Smooth muscle cell (in vitro differentiated cells): Measurements from ENCODE around the gene TTYH1. TPM values are rescaled to one million over a fixed set of nuclear protein-coding genes. Genes with fewer than 3 reads are reported as not detected.

Experiments used
- DNase-seq: peaks from one replicate; lab custom pipeline; 2025; ENCODE audit not compliant: unreplicated experiment; lab: John Stamatoyannopoulos, UW
- H2AFZ ChIP-seq: fragments of 200-600 bp; sonication (generic); 2 replicates; pipeline ENCODE4 v1.6.0; 2016; ENCODE audit warnings: antibody characterized with exemption, low read depth, mild to moderate bottlenecking
- H3F3A ChIP-seq: fragments of 200-600 bp; sonication (generic); 2 replicates; pipeline ENCODE4 v1.6.0; 2017; ENCODE audit warnings: antibody characterized with exemption, low read depth
- H3K27ac ChIP-seq: fragments of 200-600 bp; sonication (generic); 2 replicates; pipeline ENCODE4 v1.5.1; 2016; ENCODE audit warnings: low read depth, mild to moderate bottlenecking
- H3K27me3 ChIP-seq: fragments of 200-600 bp; sonication (generic); 2 replicates; pipeline ENCODE4 v1.6.1; 2016; ENCODE audit warnings: low read depth, mild to moderate bottlenecking
- H3K36me3 ChIP-seq: fragments of 200-600 bp; sonication (generic); 2 replicates; pipeline ENCODE4 v1.5.1; 2016; ENCODE audit warnings: low read depth
- H3K4me1 ChIP-seq: fragments of 200-600 bp; sonication (generic); 2 replicates; pipeline ENCODE4 v1.5.1; 2016; ENCODE audit warnings: low read depth
- H3K4me2 ChIP-seq: fragments of 200-600 bp; sonication (generic); 2 replicates; pipeline ENCODE4 v1.6.0; 2016; ENCODE audit warnings: mild to moderate bottlenecking
- H3K4me3 ChIP-seq: fragments of 200-600 bp; sonication (generic); 2 replicates; pipeline ENCODE4 v1.5.1; 2016; ENCODE audit warnings: mild to moderate bottlenecking
- H3K79me2 ChIP-seq: fragments of 200-600 bp; sonication (generic); 2 replicates; pipeline ENCODE4 v1.6.0; 2016; ENCODE audit warnings: low read depth, mild to moderate bottlenecking
- H3K9ac ChIP-seq: fragments of 200-600 bp; sonication (generic); 2 replicates; pipeline ENCODE4 v1.6.0; 2016; ENCODE audit warnings: low read depth
- H3K9me3 ChIP-seq: fragments of 200-600 bp; sonication (generic); replicated peaks from 2 replicates; pipeline ENCODE4 v1.5.1; 2016; ENCODE audit warnings: low read depth
- H4K20me1 ChIP-seq: fragments of 200-600 bp; sonication (generic); 2 replicates; pipeline ENCODE4 v1.6.0; 2016; ENCODE audit warnings: low read depth
- CTCF ChIP-seq: fragments of 200-600 bp; sonication (generic); IDR thresholded peaks from 2 replicates; pipeline ENCODE4 v1.5.1; 2017; ENCODE audit warnings: borderline replicate concordance, mild to moderate bottlenecking, antibody characterized with exemption; ENCODE audit not compliant: insufficient read depth, poor library complexity, severe bottlenecking
- WGBS: methylation state at CpG from one replicate; pipeline ENCODE4 v1.1.7; 2016; ENCODE audit warnings: low lambda C conversion rate; 5-methylcytosine and 5-hydroxymethylcytosine counted together
- polyA plus RNA-seq: library from polyadenylated mRNA; unstranded; fragments of >200 nt; fragmentation: Nextera tagmentation; extraction: Ambion mirVana; gene quantifications from 2 replicates; pipeline ENCODE4 v1.2.1, GENCODE V29; 2016
- total RNA-seq: library from RNA; depleted of rRNA; stranded (reverse); fragments of >200 nt; gene quantifications from 2 replicates; pipeline ENCODE4 v1.2.3, GENCODE V29; 2014

TTYH1 gene
- total and polyA plus RNA-seq, 2 experiments from 2014 or later = 0.40 to 0.65 TPM

- H3K27ac ChIP-seq = no peak overlapping the region
- DNase-seq = no peak
- H3K27me3 ChIP-seq = peaks cover 3% of the 10 kb centered on the region
- no peak overlapping the region for H3K4me3 ChIP-seq
- no peaks in the 10 kb centered on the region for H3K79me2 ChIP-seq
- no peak for TF ChIP-seq CTCF
- no peaks in the 10 kb centered on the region for H3K9me3 ChIP-seq
- no peaks in the 10 kb centered on the region for H4K20me1 ChIP-seq
- H3K36me3 ChIP-seq = no peaks in the 10 kb centered on the region
- no peak overlapping the region for H3K9ac ChIP-seq
- no peak overlapping the region for H3K4me2 ChIP-seq
- no peak overlapping the region for H2AFZ ChIP-seq
- H3F3A ChIP-seq = no peaks in the 10 kb centered on the region
- H3K4me1 ChIP-seq = no peaks in the 10 kb centered on the region
Observed at GRCh38 chr19:54405628-54406027, 9.6 kb upstream of the TTYH1 start.

GRCh38 chr19:54407780-54408179, 7.5 kb upstream of the TTYH1 start:
- no peaks in the 10 kb centered on the region for H4K20me1 ChIP-seq
- H3F3A ChIP-seq = no peaks in the 10 kb centered on the region
- 85% methylated on average over 7 of the region's 7 CpGs for WGBS
- H3K27me3 ChIP-seq = peaks cover 8% of the 10 kb centered on the region
- no peaks in the 10 kb centered on the region for H3K4me1 ChIP-seq
- no peak overlapping the region for H2AFZ ChIP-seq
- no peaks in the 10 kb centered on the region for H3K36me3 ChIP-seq
- no peaks in the 10 kb centered on the region for H3K9me3 ChIP-seq
- H3K4me3 ChIP-seq = no peak overlapping the region
- no peak for DNase-seq
- no peak overlapping the region for H3K27ac ChIP-seq
- H3K9ac ChIP-seq = no peak overlapping the region
- TF ChIP-seq CTCF = no peak
- no peaks in the 10 kb centered on the region for H3K79me2 ChIP-seq
- H3K4me2 ChIP-seq = no peak overlapping the region

GRCh38 chr19:54408456-54409026, 6.7 kb upstream of the TTYH1 start:
- no peaks in the 10 kb centered on the region for H3K79me2 ChIP-seq
- peaks cover 11% of the 10 kb centered on the region for H3K27me3 ChIP-seq
- H3K4me1 ChIP-seq = no peaks in the 10 kb centered on the region
- H4K20me1 ChIP-seq = no peaks in the 10 kb centered on the region
- H3K4me3 ChIP-seq = no peak overlapping the region
- no peaks in the 10 kb centered on the region for H3F3A ChIP-seq
- H3K27ac ChIP-seq = no peak overlapping the region
- H3K9ac ChIP-seq = no peak overlapping the region
- WGBS = 86% methylated on average over 9 of the region's 9 CpGs
- H3K36me3 ChIP-seq = no peaks in the 10 kb centered on the region
- no peaks in the 10 kb centered on the region for H3K9me3 ChIP-seq
- DNase-seq = no peak
- H3K4me2 ChIP-seq = no peak overlapping the region
- H2AFZ ChIP-seq = no peak overlapping the region
- no peak for TF ChIP-seq CTCF

- H3F3A ChIP-seq = no peaks in the 10 kb centered on the region
- no peaks in the 10 kb centered on the region for H4K20me1 ChIP-seq
- no peak overlapping the region for H2AFZ ChIP-seq
- DNase-seq = no peak
- no peaks in the 10 kb centered on the region for H3K9me3 ChIP-seq
- no peak overlapping the region for H3K27ac ChIP-seq
- peaks cover 31% of the 10 kb centered on the region for H3K27me3 ChIP-seq
- H3K9ac ChIP-seq = no peak overlapping the region
- TF ChIP-seq CTCF = no peak
- no peaks in the 10 kb centered on the region for H3K79me2 ChIP-seq
- no peak overlapping the region for H3K4me3 ChIP-seq
- no peaks in the 10 kb centered on the region for H3K36me3 ChIP-seq
- no peaks in the 10 kb centered on the region for H3K4me1 ChIP-seq
- H3K4me2 ChIP-seq = no peak overlapping the region
Observed at GRCh38 chr19:54411033-54411432, 4.2 kb upstream of the TTYH1 start.
